ENCODE results near the gene CACNA1D. TPM values are rescaled to one million over a fixed set of nuclear protein-coding genes. Genes with fewer than 3 reads are reported as not detected.

Gene CACNA1D
- total RNA-seq, 4 donors from 2014 or later: 5.7 to 38.2 (median 20.0) TPM

DNA sequence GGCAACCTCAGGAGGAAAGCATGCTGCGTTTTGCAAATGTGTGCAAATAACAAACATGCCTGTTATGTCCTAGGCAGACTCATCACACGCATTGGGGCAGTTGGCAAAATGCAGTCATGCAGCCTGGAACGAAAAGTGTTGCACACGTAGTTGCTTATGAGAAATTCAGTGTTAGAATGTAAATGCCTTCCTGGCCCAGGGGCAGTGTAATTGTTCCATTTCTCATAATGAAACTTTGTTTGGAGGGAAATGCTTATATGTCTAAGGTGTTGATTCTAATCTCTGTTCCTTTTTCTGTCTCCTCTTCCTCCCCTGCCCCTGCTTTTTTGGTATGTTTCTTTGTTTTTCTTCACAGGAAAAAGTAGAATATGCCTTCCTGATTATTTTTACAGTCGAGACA is 156.0 kb downstream of the CACNA1D start:
- WGBS, 2 donors: 53 to 58% methylated on average over 5 of the region's 5 CpGs
- no peak for DNase-seq (ENCODE audit: low spot score in 2 of 2)
- Histone ChIP-seq H3K27ac (no peak overlapping the region), H3K9me3 (no peaks in the 10 kb centered on the region), H3K27me3 (no peaks in the 10 kb centered on the region), H3K36me3 (no peaks in the 10 kb centered on the region), H3K4me3 (no peak overlapping the region), H3K4me1 (peaks cover 0 to 20% (median 3%) of the 10 kb centered on the region in 4 donors)
- TF ChIP-seq EP300 (IDR thresholded peaks at IDR 0.05): no peak
- no peak for TF ChIP-seq POLR2A (IDR thresholded peaks at IDR 0.05)

DNA sequence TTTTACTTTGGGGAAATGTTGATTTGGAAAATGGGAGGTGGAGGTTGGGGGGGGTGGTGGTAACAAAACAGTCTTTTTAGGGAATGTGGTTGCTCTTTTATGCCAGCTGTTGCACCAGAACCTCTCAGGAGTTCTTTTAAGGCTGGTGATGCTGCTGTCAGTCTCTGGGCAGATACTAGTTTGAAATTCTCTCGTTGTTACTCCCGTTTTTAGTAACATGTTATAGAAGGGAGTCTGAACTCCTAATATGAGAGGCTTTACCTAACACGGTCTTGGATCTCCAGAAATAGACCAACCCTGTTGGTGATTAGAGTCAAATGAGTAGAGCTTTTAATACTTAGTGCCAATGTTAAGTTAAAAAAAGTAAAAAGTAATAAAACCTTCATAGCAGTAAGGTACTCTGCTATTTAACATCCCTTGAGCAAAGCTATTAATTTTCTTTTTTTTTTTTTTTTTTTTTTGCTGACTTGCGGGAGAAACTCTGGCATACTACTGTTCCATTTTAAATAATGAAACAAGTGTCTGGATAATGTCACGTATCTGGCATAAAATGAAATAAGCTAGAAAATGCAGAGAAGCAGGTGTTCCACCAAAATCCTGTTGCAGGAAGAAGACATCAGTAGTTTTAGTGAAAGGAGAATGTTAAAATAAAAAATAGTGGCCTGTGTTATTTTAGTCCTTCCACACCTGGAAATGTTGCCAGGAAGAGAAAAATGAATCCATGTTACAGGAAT is 156.7 kb downstream of the CACNA1D start:
- H3K36me3 ChIP-seq: no peaks in the 10 kb centered on the region
- 69 to 76% methylated on average over 5 of the region's 5 CpGs for WGBS, 2 donors

DNA sequence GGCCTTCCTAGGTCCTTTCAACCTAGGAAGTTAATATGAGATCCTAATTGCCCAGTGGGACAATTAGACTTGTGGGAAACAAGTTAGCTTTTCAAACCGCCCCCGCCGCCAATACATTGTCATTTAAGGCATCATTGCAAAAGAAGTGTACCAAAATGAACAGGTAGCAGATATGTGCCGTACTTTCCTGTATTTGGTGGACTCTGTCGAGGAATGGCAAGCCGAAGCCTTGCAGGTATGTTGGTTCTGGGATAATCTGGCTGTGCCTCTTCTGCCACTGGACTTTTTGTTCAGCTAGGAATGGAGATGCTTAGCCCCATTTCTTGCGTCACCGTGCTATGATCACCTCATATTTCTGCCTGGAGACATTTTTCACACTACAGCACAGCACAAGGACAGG is 157.5 kb downstream of the CACNA1D start:
- TF ChIP-seq, protein P1, sequence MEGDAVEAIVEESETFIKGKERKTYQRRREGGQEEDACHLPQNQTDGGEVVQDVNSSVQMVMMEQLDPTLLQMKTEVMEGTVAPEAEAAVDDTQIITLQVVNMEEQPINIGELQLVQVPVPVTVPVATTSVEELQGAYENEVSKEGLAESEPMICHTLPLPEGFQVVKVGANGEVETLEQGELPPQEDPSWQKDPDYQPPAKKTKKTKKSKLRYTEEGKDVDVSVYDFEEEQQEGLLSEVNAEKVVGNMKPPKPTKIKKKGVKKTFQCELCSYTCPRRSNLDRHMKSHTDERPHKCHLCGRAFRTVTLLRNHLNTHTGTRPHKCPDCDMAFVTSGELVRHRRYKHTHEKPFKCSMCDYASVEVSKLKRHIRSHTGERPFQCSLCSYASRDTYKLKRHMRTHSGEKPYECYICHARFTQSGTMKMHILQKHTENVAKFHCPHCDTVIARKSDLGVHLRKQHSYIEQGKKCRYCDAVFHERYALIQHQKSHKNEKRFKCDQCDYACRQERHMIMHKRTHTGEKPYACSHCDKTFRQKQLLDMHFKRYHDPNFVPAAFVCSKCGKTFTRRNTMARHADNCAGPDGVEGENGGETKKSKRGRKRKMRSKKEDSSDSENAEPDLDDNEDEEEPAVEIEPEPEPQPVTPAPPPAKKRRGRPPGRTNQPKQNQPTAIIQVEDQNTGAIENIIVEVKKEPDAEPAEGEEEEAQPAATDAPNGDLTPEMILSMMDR (IDR thresholded peaks at IDR 0.05): no peak
- TF ChIP-seq POLR2A (IDR thresholded peaks at IDR 0.05): no peak
- TF ChIP-seq EP300 (IDR thresholded peaks at IDR 0.05): no peak
- Histone ChIP-seq H3K4me1 (peaks cover 0 to 20% (median 3%) of the 10 kb centered on the region in 4 donors), H3K36me3 (no peaks in the 10 kb centered on the region), H3K27me3 (no peaks in the 10 kb centered on the region), H3K9me3 (no peaks in the 10 kb centered on the region), H3K4me3 (no peak overlapping the region), H3K27ac (no peak overlapping the region)
- DNase-seq (ENCODE audit: low spot score in 2 of 2): no peak
- WGBS, 2 donors: 95 to 96% methylated on average over 8 of the region's 8 CpGs

More for the DNA sequence above, 156.7 kb downstream of the CACNA1D start:
- peaks cover 0 to 20% (median 3%) of the 10 kb centered on the region in 4 donors for H3K4me1 ChIP-seq
- H3K27ac ChIP-seq: no peak overlapping the region
- H3K4me3 ChIP-seq: no peak overlapping the region
- no peak for DNase-seq (ENCODE audit: low spot score in 2 of 2)
- TF ChIP-seq, protein P1 (IDR thresholded peaks at IDR 0.05): no peak
- no peak for TF ChIP-seq POLR2A (IDR thresholded peaks at IDR 0.05)
- TF ChIP-seq EP300 (IDR thresholded peaks at IDR 0.05): no peak
- H3K27me3 ChIP-seq: no peaks in the 10 kb centered on the region
- H3K9me3 ChIP-seq: no peaks in the 10 kb centered on the region

DNA sequence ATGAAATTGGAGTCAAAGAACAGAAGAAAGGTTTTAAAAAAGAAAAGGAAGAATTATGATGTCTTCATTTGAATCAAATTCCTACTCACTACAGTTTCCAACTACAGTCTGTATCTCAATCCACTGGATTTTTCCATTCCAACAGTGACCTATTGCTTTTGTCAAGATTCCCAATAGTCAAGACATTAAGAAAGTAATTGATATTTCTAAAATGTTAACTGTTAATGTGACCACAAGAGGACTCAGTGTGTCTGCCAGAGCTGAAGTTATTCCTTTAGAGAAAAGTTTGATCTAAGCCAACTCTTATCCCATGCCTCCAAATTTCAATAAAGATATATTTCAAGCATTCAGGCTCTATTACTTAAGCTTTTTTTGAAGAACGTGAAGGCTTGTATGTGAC is 163.2 kb downstream of the CACNA1D start:
- Histone ChIP-seq H3K36me3 (peaks cover 0 to 14% (median 0%) of the 10 kb centered on the region in 3 donors), H3K27me3 (no peaks in the 10 kb centered on the region), H3K4me3 (no peak overlapping the region), H3K4me1 (peaks cover 0 to 19% (median 3%) of the 10 kb centered on the region in 4 donors), H3K9me3 (peaks cover 0 to 8% (median 0%) of the 10 kb centered on the region in 4 donors), H3K27ac (peak overlapping the region in 1 of 4 donors; percentile 68)
- TF ChIP-seq EP300 (IDR thresholded peaks at IDR 0.05) (no peak), POLR2A (IDR thresholded peaks at IDR 0.05) (no peak)
- TF ChIP-seq, protein P1 (IDR thresholded peaks at IDR 0.05): no peak
- WGBS, 2 donors: 40 to 48% methylated on average over 1 of the region's 1 CpG
- no peak for DNase-seq (ENCODE audit: low spot score in 2 of 2)

DNA sequence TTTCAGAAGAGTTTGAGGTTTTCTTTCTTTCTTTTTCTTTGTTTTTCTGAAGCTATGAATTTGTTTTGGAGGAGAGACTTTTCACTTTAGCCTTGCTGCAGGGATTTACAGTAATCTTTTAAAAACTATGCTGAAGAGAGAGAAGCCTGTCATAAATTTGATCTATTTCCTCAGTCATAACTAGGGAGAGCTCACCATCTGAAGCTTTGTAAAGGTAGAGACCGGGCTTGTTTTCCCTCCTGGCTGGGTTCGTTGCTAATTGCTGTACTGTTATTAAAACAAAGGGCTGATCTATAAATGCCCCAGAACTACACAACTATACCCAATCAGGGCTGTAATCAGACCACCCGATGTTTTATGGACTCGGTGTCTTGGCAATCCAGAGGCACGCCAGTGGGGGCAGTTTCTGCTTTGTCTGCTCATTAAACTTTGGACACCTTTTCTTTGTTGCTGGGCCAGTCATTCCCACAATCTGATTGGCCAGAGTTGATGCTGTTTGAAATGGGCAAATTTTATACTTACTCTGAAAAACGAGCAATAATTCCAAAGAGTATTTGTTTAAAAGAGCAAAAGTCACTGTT is 164.3 kb downstream of the CACNA1D start:
- DNase-seq (ENCODE audit: low spot score in 2 of 2): no peak
- Histone ChIP-seq H3K27me3 (no peaks in the 10 kb centered on the region), H3K36me3 (peaks cover 0 to 14% (median 0%) of the 10 kb centered on the region in 3 donors), H3K4me3 (no peak overlapping the region), H3K9me3 (peaks cover 0 to 8% (median 0%) of the 10 kb centered on the region in 4 donors), H3K27ac (peak overlapping the region in 2 of 4 donors; percentile 26 to 68), H3K4me1 (peaks cover 0 to 19% (median 3%) of the 10 kb centered on the region in 4 donors)
- TF ChIP-seq POLR2A (IDR thresholded peaks at IDR 0.05) (no peak), EP300 (IDR thresholded peaks at IDR 0.05) (no peak)
- TF ChIP-seq, protein P1 (IDR thresholded peaks at IDR 0.05): no peak
- WGBS, 2 donors: 35 to 39% methylated on average over 6 of the region's 6 CpGs
